GM21737 (cell line): ENCODE results near the gene H1-8.
"Not testable (repeated sequence)": the region's sequence is repeated elsewhere in the genome, so short reads cannot be mapped to it uniquely, and the experiment has no call there.

Experiments
- ATAC-seq: cut with Tn5 transposase; IDR thresholded peaks from one replicate; pipeline ENCODE4 v1.9.1; 2021; ENCODE audit warnings: mild to moderate bottlenecking, moderate library complexity; ENCODE audit not compliant: unreplicated experiment

The H1-8 gene

DNA sequence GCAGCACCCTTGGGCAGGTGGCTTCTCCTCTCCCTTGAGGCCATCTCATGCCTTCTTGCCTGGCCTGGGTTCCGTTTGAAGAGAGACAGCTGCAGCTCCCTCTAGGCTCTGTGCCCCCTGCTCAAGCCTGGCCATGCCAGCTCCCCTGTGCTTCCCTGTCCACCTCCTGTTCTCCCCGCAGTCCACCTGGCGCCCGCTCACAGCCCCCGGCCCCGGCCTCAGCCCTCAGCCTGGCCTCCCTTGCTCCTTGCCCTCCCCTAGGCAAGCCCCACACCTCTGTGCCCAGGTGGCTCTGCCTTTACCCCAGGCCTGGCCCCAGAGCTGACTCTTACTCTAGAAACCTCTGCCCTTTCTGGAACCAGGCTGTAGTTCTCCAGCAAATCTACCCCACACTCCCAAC is 28.4 kb upstream of the H1-8 start:
- no peak for ATAC-seq

- ATAC-seq = not testable (repeated sequence)
These were observed 27.7 kb upstream of the H1-8 start for GRCh38 chr3:129515108-129515820.

DNA sequence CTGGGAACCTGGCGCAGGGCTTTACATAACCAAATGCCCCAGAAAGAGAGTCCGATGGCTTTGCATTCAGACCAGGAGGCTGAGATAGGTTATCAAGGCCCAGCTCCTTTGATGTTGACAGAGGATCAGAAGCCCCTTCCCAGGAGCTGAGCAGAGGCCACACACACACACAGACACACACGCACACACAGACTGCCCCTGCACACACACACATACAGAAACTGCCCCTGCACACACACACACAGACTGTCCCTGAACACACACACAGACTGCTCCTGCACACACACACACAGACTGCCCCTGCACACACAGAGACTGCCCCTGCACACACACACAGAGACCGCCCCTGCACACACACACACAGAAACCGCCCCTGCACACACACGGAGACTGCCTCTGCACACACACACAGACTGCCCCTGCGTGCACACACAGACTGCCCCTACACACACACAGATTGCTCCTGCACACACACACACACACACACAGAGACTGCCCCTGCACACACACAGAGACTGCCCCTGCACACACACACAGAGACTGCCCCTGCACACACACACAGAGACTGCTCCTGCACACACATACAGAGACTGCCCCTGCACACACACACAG is 27.0 kb upstream of the H1-8 start:
- ATAC-seq = not testable (repeated sequence)

GRCh38 chr3:129517516-129517915 is 25.5 kb upstream of the H1-8 start:
- no peak for ATAC-seq

GRCh38 chr3:129518038-129518561 is 24.9 kb upstream of the H1-8 start:
- no peak for ATAC-seq

- no peak for ATAC-seq
These were observed 24.4 kb upstream of the H1-8 start for GRCh38 chr3:129518581-129518980.

- ATAC-seq = no peak
These were observed 23.5 kb upstream of the H1-8 start for GRCh38 chr3:129519449-129519848.

DNA sequence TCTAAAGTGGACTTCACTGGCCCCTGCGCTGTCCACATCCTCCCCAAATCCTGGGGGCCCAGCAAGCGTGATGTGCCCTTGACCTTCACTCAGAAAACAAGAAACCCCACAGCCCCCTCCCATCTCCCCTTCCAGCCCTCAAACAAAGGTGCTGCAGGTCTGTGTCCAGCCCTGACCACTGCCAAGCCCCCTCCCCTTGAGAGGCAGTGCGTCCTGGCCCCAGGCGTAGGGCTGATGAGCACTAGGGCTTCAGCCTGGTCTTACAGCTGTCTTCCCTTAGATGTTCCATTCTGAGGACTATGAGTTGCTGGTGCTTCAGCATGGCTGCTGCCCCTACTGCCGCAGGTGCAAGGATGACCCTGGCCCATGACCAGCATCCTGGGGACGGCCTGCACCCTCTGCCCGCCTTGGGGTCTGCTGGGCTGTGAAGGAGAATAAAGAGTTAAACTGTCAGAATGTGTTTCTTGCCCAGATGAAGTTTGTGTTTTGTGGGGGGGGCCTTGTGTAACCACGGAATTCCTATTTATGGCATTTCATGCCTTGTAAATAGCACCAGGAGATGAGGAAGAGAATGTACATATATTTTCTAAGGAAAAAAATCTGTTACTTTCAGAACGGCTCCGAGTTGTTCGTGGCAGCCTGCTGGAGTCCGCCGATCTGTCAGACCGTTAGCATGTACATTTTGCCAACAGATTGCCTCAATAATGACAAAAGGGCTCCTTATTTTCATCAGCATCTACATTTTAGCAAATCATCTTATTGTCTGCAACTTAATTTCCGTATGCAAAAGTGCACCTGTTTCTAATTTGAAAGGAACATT is 22.9 kb upstream of the H1-8 start:
- ATAC-seq = no peak

- ATAC-seq = no peak
These were observed 22.0 kb upstream of the H1-8 start for GRCh38 chr3:129520960-129521359.

GRCh38 chr3:129521611-129522010 is 21.4 kb upstream of the H1-8 start:
- no peak for ATAC-seq

DNA sequence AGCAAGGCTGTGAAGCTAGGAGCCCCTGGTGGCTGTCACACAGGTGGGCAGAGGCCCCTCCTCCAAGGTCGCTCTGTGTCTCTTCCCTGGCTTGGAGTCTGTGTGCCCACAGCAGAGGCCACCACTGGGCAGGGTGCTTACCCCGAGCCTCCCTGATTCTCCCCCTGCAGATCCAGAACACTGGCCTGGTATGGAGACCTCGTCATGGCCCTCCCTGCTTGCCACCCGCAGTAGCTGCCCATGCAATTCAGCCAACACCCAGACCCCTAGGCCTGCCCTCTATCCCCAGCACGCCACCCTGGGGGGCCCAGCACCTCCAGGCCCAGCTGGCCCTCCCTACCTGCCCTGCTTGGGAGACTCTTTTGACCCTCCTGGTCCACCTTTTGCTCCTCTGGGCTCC is 20.0 kb upstream of the H1-8 start:
- no peak for ATAC-seq

DNA sequence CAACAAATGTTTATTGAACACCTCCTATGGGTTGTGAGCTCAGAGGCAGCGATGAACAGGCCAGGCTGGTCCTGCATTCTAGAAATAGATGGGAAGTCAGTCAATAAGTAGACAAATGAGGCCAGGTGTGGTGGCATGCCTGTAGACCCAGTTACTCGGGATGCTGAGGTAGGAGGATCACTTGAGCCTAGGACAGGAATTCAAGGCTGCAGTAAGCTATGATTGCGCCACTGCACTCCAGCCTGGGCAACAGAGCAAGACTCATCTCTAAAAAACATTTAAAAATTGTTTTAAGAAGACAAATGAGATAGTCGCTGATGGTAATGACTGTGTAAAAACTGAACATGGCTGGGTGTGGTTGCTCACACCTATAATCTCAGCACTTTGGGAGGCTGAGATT is 18.9 kb upstream of the H1-8 start:
- ATAC-seq = no peak

GRCh38 chr3:129525341-129525968 is 17.5 kb upstream of the H1-8 start:
- ATAC-seq = no peak

DNA sequence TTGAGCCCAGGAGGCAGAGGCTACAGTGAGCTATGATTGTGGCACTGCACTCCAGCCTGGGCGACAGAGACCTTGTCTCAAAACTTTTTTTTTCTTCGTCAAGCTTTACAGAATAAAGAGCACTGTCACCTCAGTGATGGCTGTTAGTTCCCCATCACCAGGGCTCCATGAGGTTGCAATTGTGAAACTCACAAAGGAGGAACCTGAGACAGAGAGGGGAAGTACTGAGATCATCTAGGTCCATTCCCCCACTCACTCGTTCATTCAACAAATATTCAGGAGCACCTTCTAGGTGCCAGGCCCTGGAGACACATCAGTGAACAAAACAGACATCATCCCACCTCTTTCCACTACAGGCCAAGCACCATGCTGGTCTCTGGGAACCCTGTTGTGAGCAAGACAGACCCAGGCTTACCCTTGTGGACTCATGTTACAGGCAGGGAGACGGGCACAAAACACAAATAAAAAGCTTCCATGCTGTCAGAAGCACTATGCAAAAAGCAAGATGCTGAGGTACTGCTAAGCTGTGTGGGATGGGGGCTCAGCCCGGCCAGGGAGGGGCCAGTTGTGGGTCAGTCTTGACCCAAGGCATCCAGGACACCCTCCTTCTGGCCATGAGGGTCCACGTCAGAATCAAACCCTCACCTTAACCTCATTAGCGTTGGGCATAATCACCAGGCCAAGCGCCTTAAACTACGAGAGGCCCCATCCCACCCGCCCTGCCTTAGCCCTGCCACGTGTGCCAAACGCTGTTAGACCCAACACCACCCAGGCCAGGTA is 16.7 kb upstream of the H1-8 start:
- ATAC-seq = peak; percentile 76

DNA sequence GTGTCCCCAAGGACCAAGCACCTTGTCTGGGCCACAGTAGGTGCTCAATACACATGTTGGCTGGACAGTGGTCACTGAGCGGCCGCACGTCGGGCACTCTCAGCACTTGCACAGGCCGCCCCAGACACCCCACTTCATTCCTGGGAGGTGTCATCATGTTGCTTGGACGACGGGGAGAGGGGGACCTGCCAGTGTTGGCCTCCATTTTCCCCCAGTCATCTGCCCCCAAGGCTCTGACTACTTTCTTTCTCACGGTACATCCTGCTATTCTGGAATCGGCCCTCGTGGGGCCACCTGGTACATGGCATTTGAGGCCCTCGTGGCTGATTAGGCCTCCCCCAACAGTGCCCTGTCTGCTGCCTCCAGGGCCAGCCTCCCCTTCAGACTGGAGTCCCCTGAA is 15.7 kb upstream of the H1-8 start:
- no peak for ATAC-seq

DNA sequence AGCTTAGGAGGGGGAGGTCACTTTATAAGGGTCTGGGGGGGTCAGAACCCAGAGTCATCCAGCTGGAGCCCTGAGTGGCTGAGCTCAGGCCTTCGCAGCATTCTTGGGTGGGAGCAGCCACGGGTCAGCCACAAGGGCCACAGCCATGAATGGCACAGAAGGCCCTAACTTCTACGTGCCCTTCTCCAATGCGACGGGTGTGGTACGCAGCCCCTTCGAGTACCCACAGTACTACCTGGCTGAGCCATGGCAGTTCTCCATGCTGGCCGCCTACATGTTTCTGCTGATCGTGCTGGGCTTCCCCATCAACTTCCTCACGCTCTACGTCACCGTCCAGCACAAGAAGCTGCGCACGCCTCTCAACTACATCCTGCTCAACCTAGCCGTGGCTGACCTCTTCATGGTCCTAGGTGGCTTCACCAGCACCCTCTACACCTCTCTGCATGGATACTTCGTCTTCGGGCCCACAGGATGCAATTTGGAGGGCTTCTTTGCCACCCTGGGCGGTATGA is 14.3 kb upstream of the H1-8 start, which contains the start of gene RHO:
RHO (plus strand) TSS at position 51 of the 512 bp plus-strand sequence; CDS start at position 146, 95 bp downstream.
- ATAC-seq = no peak

DNA sequence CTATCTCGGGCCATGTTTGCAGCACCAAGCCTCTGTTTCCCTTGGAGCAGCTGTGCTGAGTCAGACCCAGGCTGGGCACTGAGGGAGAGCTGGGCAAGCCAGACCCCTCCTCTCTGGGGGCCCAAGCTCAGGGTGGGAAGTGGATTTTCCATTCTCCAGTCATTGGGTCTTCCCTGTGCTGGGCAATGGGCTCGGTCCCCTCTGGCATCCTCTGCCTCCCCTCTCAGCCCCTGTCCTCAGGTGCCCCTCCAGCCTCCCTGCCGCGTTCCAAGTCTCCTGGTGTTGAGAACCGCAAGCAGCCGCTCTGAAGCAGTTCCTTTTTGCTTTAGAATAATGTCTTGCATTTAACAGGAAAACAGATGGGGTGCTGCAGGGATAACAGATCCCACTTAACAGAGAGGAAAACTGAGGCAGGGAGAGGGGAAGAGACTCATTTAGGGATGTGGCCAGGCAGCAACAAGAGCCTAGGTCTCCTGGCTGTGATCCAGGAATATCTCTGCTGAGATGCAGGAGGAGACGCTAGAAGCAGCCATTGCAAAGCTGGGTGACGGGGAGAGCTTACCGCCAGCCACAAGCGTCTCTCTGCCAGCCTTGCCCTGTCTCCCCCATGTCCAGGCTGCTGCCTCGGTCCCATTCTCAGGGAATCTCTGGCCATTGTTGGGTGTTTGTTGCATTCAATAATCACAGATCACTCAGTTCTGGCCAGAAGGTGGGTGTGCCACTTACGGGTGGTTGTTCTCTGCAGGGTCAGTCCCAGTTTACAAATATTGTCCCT is 13.4 kb upstream of the H1-8 start:
- ATAC-seq = no peak

DNA sequence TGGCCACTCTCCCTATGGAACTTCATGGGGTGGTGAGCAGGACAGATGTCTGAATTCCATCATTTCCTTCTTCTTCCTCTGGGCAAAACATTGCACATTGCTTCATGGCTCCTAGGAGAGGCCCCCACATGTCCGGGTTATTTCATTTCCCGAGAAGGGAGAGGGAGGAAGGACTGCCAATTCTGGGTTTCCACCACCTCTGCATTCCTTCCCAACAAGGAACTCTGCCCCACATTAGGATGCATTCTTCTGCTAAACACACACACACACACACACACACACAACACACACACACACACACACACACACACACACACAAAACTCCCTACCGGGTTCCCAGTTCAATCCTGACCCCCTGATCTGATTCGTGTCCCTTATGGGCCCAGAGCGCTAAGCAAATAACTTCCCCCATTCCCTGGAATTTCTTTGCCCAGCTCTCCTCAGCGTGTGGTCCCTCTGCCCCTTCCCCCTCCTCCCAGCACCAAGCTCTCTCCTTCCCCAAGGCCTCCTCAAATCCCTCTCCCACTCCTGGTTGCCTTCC is 12.7 kb upstream of the H1-8 start:
- ATAC-seq = no peak

- ATAC-seq = no peak
These were observed 12.2 kb upstream of the H1-8 start for GRCh38 chr3:129530821-129531220.
